GM12878 (cell line): ENCODE data around the gene TMEM40.

Experiments
- CHD4 ChIP-seq: fragments of 200-600 bp; sonication (generic); IDR thresholded peaks from 2 replicates; pipeline ENCODE4 v1.6.1; 2016; ENCODE audit warnings: mild to moderate bottlenecking
- E2F4 ChIP-seq: IDR thresholded peaks from 2 replicates; pipeline ENCODE4 v1.6.1; 2012; ENCODE audit warnings: low read depth, low read length, improper control_type of control experiment
- EP300 ChIP-seq, 2 experiments: fragments of 150-350 bp in 1 of 2; IDR thresholded peaks; 2 replicates each; pipeline ENCODE4 v1.6.1; 2011 to 2012; ENCODE audit warnings: low read depth in 2 of 2, low read length in 2 of 2, borderline replicate concordance in 1 of 2, improper control_type of control experiment in 1 of 2, inconsistent platforms in 1 of 2; ENCODE audit not compliant: control insufficient read depth in 1 of 2
- GABPA ChIP-seq: IDR thresholded peaks from 2 replicates; pipeline ENCODE4 v1.6.1; 2014; ENCODE audit warnings: antibody characterized with exemption, low read depth, mild to moderate bottlenecking, inconsistent platforms
- HCFC1 ChIP-seq: fragments of 150-350 bp; IDR thresholded peaks from 2 replicates; pipeline ENCODE4 v1.6.1; 2014; ENCODE audit warnings: low read length
- NFYB ChIP-seq: IDR thresholded peaks from 2 replicates; pipeline ENCODE4 v1.6.1; 2011; ENCODE audit warnings: low read depth, mild to moderate bottlenecking, low read length, improper control_type of control experiment, moderate library complexity; ENCODE audit not compliant: insufficient read depth
- POLR2AphosphoS5 ChIP-seq: IDR thresholded peaks from 2 replicates; pipeline ENCODE4 v1.6.1; 2011; ENCODE audit warnings: mild to moderate bottlenecking, low read length, inconsistent platforms
- SPI1 ChIP-seq: IDR thresholded peaks from 2 replicates; pipeline ENCODE4 v1.6.1; 2011; ENCODE audit warnings: low read depth, mild to moderate bottlenecking, low read length, moderate library complexity, borderline replicate concordance; ENCODE audit not compliant: insufficient read depth
- YY1 ChIP-seq: IDR thresholded peaks from 2 replicates; pipeline ENCODE4 v1.6.1; 2011; ENCODE audit warnings: low read depth, mild to moderate bottlenecking, low read length
- ZBTB11 ChIP-seq: fragments of 450-650 bp; formaldehyde crosslinking; IDR thresholded peaks from 2 replicates; pipeline ENCODE4 v1.5.0; 2022; ENCODE audit warnings: mild to moderate bottlenecking, missing genetic modification characterization
- ZNF274 ChIP-seq: IDR thresholded peaks from one replicate; pipeline ENCODE4 v1.8.0; 2011; ENCODE audit not compliant: insufficient read length, insufficient read depth
- TF ChIP-seq, protein P1 (sequence below), 3 experiments: IDR thresholded peaks in 2 of 3; conservative IDR thresholded peaks in 1 of 3; 2 replicates each; pipeline ENCODE4 v1.5.1; 2011; ENCODE audit warnings: low read depth in 3 of 3, low read length in 3 of 3, mild to moderate bottlenecking in 3 of 3, control low read depth in 2 of 3, moderate library complexity in 2 of 3, inconsistent platforms in 1 of 3, mixed read lengths in 1 of 3; ENCODE audit not compliant: control insufficient read depth in 2 of 3, insufficient read depth in 1 of 3; ENCODE audit errors: extremely low read depth in 1 of 3
- TF ChIP-seq, protein P2 (sequence below): IDR thresholded peaks from 2 replicates; pipeline ENCODE4 v1.6.1; 2011; ENCODE audit warnings: low read depth, mild to moderate bottlenecking, low read length, moderate library complexity, borderline replicate concordance; ENCODE audit errors: extremely low read depth

- TF ChIP-seq, protein P1, sequence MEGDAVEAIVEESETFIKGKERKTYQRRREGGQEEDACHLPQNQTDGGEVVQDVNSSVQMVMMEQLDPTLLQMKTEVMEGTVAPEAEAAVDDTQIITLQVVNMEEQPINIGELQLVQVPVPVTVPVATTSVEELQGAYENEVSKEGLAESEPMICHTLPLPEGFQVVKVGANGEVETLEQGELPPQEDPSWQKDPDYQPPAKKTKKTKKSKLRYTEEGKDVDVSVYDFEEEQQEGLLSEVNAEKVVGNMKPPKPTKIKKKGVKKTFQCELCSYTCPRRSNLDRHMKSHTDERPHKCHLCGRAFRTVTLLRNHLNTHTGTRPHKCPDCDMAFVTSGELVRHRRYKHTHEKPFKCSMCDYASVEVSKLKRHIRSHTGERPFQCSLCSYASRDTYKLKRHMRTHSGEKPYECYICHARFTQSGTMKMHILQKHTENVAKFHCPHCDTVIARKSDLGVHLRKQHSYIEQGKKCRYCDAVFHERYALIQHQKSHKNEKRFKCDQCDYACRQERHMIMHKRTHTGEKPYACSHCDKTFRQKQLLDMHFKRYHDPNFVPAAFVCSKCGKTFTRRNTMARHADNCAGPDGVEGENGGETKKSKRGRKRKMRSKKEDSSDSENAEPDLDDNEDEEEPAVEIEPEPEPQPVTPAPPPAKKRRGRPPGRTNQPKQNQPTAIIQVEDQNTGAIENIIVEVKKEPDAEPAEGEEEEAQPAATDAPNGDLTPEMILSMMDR (IDR thresholded peaks at IDR 0.05 in 2 of 3, conservative IDR thresholded peaks at IDR 0.05 in 1 of 3; ENCODE audit: control insufficient read depth in 2 of 3, extremely low read depth in 1 of 3, insufficient read depth in 1 of 3, low read depth in 3 of 3, low read length in 3 of 3) = no peak
- TF ChIP-seq GABPA (no peak), POLR2AphosphoS5 (no peak), E2F4 (no peak), NFYB (no peak), CHD4 (no peak), YY1 (no peak), ZNF274 (no peak), SPI1 (no peak), ZBTB11 (CRISPR knock-in tag) (no peak), EP300 (IDR thresholded peaks at IDR 0.05; ENCODE audit: borderline replicate concordance in 1 of 2, control insufficient read depth in 1 of 2, low read depth in 2 of 2, low read length in 2 of 2) (no peak), HCFC1 (no peak)
- TF ChIP-seq, protein P2, sequence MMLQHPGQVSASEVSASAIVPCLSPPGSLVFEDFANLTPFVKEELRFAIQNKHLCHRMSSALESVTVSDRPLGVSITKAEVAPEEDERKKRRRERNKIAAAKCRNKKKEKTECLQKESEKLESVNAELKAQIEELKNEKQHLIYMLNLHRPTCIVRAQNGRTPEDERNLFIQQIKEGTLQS = no peak
Observed at GRCh38 chr3:12756635-12757034, 2.4 kb downstream of the TMEM40 start.
